Right lobe of liver (tissue), 6 donors: ENCODE data around the gene MAF. TPM values are rescaled to one million over a fixed set of nuclear protein-coding genes. Genes with fewer than 3 reads are reported as not detected.

Source experiments
- ATAC-seq, 4 donors: fragments of 200-7000 bp; cut with Tn5 transposase; one replicate each; pipeline ENCODE4 v1.9.1; 2020; ENCODE audit warnings: mild to moderate bottlenecking in 4 of 4, moderate library complexity in 4 of 4
- DNase-seq, 3 donors: peaks; one replicate each; pipeline ENCODE4 v3.0.0-alpha.2; 2020
- H3K27ac ChIP-seq, 3 donors: fragments of 200-600 bp; one replicate each; pipeline ENCODE4 v1.8.0; 2022
- H3K27me3 ChIP-seq, 2 donors: fragments of 200-600 bp; one replicate each; pipeline ENCODE4 v1.8.0; 2022
- H3K36me3 ChIP-seq, 4 donors: fragments of 200-600 bp; sonication (generic) in 1 of 4; one replicate each; pipeline versions ENCODE4 v1.5.1 to v1.8.0; 2017 to 2022; ENCODE audit warnings: control low read depth in 1 of 4
- H3K4me1 ChIP-seq, 4 donors: fragments of 200-600 bp; sonication (generic) in 1 of 4; one replicate each; pipeline versions ENCODE4 v1.5.1 to v1.8.0; 2017 to 2022; ENCODE audit warnings: control low read depth in 1 of 4
- H3K4me3 ChIP-seq, 3 donors: fragments of 200-600 bp; one replicate each; pipeline ENCODE4 v1.8.0; 2022
- H3K9me3 ChIP-seq, 4 donors: fragments of 200-600 bp; sonication (generic) in 1 of 4; one replicate each; pipeline versions ENCODE4 v1.5.1 to v1.8.0; 2017 to 2022; ENCODE audit warnings: control low read depth in 1 of 4
- POLR2A ChIP-seq: fragments of 450-650 bp; IDR thresholded peaks from one replicate; pipeline ENCODE4 v1.6.1; 2017; ENCODE audit warnings: antibody characterized with exemption, mild to moderate bottlenecking
- WGBS: methylation state at CpG from one replicate; pipeline ENCODE4 v1.1.6; 2018; ENCODE audit warnings: low coverage, low lambda C conversion rate; ENCODE audit not compliant: insufficient coverage; ENCODE audit errors: missing lambda C conversion rate; 5-methylcytosine and 5-hydroxymethylcytosine counted together
- intact Hi-C, 2 donors: fragments of 100-400 bp; cut with DNase I; formaldehyde crosslinking; loops; one replicate each; pipeline versions ENCODE4 v1.11.2 to v1.14.1; 2022
- total RNA-seq, 6 experiments: library from RNA; depleted of rRNA in 2 of 6; stranded (reverse); fragments of >200 nt in 2 of 6; fragmentation: NEBNext Ultra II Directional in 3 of 6; extraction: Animal tissue kit (Norgen Biotek cat#: 25700) in 3 of 6; gene quantifications; one replicate each; pipeline versions ENCODE4 v1.1.0 to v1.2.4, GENCODE V29; 2016 to 2023
- TF ChIP-seq, protein P1 (sequence below), 4 donors: fragments of 200-600 bp in 3 of 4; fragments of 450-650 bp in 1 of 4; IDR thresholded peaks; one replicate each; pipeline versions ENCODE4 v1.5.1 to v1.8.0; 2016 to 2022; ENCODE audit warnings: antibody characterized with exemption in 4 of 4, mild to moderate bottlenecking in 2 of 4
- donor health status: DM: no; HTN: yes; CAD: no.
- donor health status: DM: no; HTN: no; CAD: no.
- donor health status: DM: no; HTN: no; CAD: no.
- donor health status: DM: no; HTN: yes; CAD: no.
- donor health status: DM: no; HTN: yes; CAD: no.

Gene MAF
- total RNA-seq, 6 experiments from 2014 or later = 19.0 to 43.8 (median 27.7) TPM

DNA sequence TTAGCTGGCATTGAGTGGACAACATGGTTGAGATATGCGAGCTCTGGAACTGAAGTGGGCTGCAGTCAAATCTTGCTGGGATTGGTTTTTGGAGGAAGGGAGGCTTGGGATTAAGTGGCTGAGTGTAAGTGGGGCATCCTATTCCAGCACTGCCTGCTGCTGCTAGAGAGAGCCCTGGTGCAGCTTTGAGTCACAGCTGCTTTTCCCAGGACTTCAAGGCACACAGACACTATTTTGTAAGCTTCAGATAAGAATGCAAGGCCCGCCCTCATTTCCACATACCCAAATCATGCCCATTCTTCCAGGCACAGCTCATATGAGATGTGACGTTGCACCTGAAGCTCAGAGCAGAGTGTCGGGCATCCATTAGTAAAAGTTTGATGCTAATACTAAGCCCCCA, 10.2 kb upstream of the MAF start:
- no peaks in the 10 kb centered on the region for H3K36me3 ChIP-seq
- no peak overlapping the region for H3K27ac ChIP-seq
- H3K9me3 ChIP-seq = no peaks in the 10 kb centered on the region
- H3K4me1 ChIP-seq = no peaks in the 10 kb centered on the region
- no peaks in the 10 kb centered on the region for H3K27me3 ChIP-seq
- no peak for TF ChIP-seq POLR2A
- TF ChIP-seq, protein P1, sequence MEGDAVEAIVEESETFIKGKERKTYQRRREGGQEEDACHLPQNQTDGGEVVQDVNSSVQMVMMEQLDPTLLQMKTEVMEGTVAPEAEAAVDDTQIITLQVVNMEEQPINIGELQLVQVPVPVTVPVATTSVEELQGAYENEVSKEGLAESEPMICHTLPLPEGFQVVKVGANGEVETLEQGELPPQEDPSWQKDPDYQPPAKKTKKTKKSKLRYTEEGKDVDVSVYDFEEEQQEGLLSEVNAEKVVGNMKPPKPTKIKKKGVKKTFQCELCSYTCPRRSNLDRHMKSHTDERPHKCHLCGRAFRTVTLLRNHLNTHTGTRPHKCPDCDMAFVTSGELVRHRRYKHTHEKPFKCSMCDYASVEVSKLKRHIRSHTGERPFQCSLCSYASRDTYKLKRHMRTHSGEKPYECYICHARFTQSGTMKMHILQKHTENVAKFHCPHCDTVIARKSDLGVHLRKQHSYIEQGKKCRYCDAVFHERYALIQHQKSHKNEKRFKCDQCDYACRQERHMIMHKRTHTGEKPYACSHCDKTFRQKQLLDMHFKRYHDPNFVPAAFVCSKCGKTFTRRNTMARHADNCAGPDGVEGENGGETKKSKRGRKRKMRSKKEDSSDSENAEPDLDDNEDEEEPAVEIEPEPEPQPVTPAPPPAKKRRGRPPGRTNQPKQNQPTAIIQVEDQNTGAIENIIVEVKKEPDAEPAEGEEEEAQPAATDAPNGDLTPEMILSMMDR (IDR thresholded peaks at IDR 0.05) = no peak
- intact Hi-C loops = loop anchor here in 1 of 2 donors (10.0 kb wide), 1 partner anchor 64 kb away; no protein-coding TSS in a partner anchor
- no peak overlapping the region for H3K4me3 ChIP-seq
- WGBS = 71% methylated on average over 1 of the region's 4 CpGs
- ATAC-seq (peak in 2 of 4 donors; percentile 23 to 61), DNase-seq (no peak)

DNA sequence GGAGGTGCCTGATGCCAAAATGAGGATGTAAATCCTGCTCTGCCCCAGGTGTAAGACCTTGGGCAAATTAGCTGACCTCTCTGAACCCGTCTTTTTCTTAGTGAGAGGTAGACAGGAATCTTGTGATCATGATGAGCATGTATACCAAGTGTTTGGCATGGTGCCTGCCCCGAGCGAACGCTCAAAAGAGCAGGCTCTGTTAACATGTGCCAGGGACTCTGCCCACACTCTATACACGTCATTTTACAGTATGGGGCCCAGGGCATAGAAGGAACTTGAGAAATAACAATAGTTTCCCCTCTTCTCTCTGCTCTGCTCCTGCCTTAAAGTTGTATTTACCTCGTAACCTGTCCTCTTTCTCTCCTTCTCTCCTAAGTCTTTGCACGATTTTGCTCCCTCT, 9.3 kb upstream of the MAF start:
- Histone ChIP-seq H3K27ac (no peak overlapping the region), H3K36me3 (no peaks in the 10 kb centered on the region), H3K9me3 (no peaks in the 10 kb centered on the region), H3K27me3 (no peaks in the 10 kb centered on the region), H3K4me1 (no peaks in the 10 kb centered on the region), H3K4me3 (no peak overlapping the region)
- no peak for TF ChIP-seq POLR2A
- TF ChIP-seq, protein P1 (IDR thresholded peaks at IDR 0.05) = no peak
- WGBS = 71% methylated on average over 2 of the region's 7 CpGs
- ATAC-seq = no peak
- DNase-seq = no peak
- intact Hi-C loops = loop anchor here in 1 of 2 donors (10.0 kb wide), 1 partner anchor 65 kb away; no protein-coding TSS in a partner anchor

DNA sequence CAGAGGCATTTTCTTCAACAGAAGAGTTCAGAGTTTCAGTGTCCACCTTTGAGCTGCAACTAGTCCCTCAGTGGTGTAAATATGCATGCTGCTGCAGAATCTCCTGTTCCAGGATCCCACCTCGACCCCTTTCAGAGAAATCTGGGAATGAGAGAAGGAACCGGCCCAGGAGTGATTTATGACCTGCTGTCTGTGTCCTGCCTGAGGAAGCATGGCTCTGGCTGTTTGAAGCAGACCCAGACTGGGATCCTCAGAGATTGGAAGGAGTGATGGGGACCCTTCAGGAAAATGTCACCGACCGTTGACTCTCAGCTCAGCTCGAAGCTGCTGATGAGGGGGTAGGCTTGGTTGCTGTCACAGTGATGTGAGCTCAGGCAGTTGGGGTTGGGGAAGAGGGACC, 8.4 kb upstream of the MAF start:
- Histone ChIP-seq H3K4me3 (no peak overlapping the region), H3K27me3 (no peaks in the 10 kb centered on the region), H3K9me3 (no peaks in the 10 kb centered on the region), H3K27ac (no peak overlapping the region), H3K36me3 (no peaks in the 10 kb centered on the region), H3K4me1 (no peaks in the 10 kb centered on the region)
- DNase-seq (no peak), ATAC-seq (no peak)
- TF ChIP-seq, protein P1 (IDR thresholded peaks at IDR 0.05) = no peak
- TF ChIP-seq POLR2A = no peak
- WGBS = 65% methylated on average over 2 of the region's 5 CpGs
- intact Hi-C loops = no loop called here

DNA sequence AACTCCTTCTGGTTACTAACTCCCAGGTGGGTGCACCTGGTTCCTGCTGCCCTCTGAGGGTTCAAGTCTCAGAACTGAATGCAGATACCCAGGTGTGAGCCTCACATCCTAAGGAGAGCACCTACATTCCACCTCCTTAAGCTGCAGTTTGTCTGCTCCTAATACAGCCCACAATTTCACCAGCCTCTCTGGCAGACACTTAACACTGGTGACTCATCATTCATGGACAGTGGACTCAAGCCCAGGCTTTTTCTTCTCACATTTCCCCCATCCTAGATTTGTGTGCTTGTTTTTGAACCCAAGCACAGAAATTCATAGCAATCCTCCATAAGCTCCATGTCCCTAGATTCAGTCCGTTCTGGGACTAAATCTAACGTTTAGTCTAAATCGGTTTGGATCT, 7.0 kb upstream of the MAF start:
- 60% methylated on average over 1 of the region's 3 CpGs for WGBS

More for the DNA sequence above, 7.0 kb upstream of the MAF start:
- intact Hi-C loops = no loop called here
- Histone ChIP-seq H3K9me3 (no peaks in the 10 kb centered on the region), H3K27me3 (no peaks in the 10 kb centered on the region), H3K4me1 (peaks cover 0 to 13% (median 3%) of the 10 kb centered on the region in 4 donors), H3K27ac (no peak overlapping the region), H3K4me3 (no peak overlapping the region), H3K36me3 (no peaks in the 10 kb centered on the region)
- ATAC-seq (peak; percentile 38 to 78 (median 58)), DNase-seq (no peak)
- TF ChIP-seq POLR2A = no peak
- TF ChIP-seq, protein P1 (IDR thresholded peaks at IDR 0.05) = no peak
